K562 (cell line): ENCODE results near the gene TOR3A. TPM values are rescaled to one million over a fixed set of nuclear protein-coding genes. Genes with fewer than 3 reads are reported as not detected.

ENCODE experiments used
- SIX5 ChIP-seq, 2 experiments: IDR thresholded peaks; 2 replicates each; pipeline ENCODE4 v1.6.1; 2011; ENCODE audit warnings: low read length in 2 of 2, borderline replicate concordance in 1 of 2, low read depth in 1 of 2, mild to moderate bottlenecking in 1 of 2, moderate library complexity in 1 of 2; ENCODE audit not compliant: insufficient read depth in 1 of 2
- XRCC3 ChIP-seq: fragments of 450-650 bp; IDR thresholded peaks from 2 replicates; pipeline ENCODE4 v1.6.1; 2017; ENCODE audit warnings: mild to moderate bottlenecking, moderate library complexity
- polyA plus RNA-seq, 8 experiments: library from polyadenylated mRNA; depleted of rRNA in 4 of 8; stranded (reverse) in 5 of 8; unstranded in 3 of 8; fragments of >200 nt; fragmentation: Nextera tagmentation in 2 of 8; fragmentation: Illumina TruSeq in 1 of 8; extraction: Ambion mirVana in 2 of 8; extraction: Trizol in 1 of 8; gene quantifications; 2 replicates each; pipeline versions ENCODE4 v1.2.1 to v1.2.3, GENCODE V29; 2011 to 2014; ENCODE audit warnings: inconsistent platforms in 1 of 8, missing spikeins in 1 of 8
- total RNA-seq, 7 experiments: library from RNA; depleted of rRNA in 6 of 7; stranded (reverse); fragments of >200 nt in 6 of 7; fragmentation: Illumina TruSeq in 2 of 7; extraction: Trizol in 2 of 7; gene quantifications; 2 replicates each; pipeline versions ENCODE4 v1.2.1 to v1.2.3, GENCODE V29; 2011 to 2021; ENCODE audit warnings: low replicate concordance in 1 of 7
- TF ChIP-seq, protein P1 (sequence below), 3 experiments: fragments of 200-800 bp in 1 of 3; fragments of 250-450 bp in 1 of 3; fragments of 450-650 bp in 1 of 3; sonication (Bioruptor Pico) in 1 of 3; sonication (Bioruptor generic) in 1 of 3; formaldehyde crosslinking in 1 of 3; IDR thresholded peaks; 2 replicates each; pipeline versions ENCODE4 v1.6.1 to v1.8.0; 2016 to 2022; ENCODE audit warnings: mild to moderate bottlenecking in 2 of 3, missing genetic modification characterization in 2 of 3, missing compliant biosample characterization in 1 of 3, moderate library complexity in 1 of 3
- TF ChIP-seq, protein P2 (sequence below): sonication (generic); formaldehyde crosslinking; IDR thresholded peaks from 2 replicates; pipeline ENCODE4 v1.8.1; 2023; ENCODE audit warnings: missing genetic modification reagents, mild to moderate bottlenecking, borderline replicate concordance
- TF ChIP-seq, protein P3 (sequence below): sonication (generic); formaldehyde crosslinking; IDR thresholded peaks from 2 replicates; pipeline ENCODE4 v1.8.0; 2023; ENCODE audit warnings: missing genetic modification reagents, mild to moderate bottlenecking, borderline replicate concordance

The TOR3A gene
- total and polyA plus RNA-seq, 9 of the 15 experiments (the other 6 are each of a cell fraction or from before 2014, with no cell fraction given) = 7.9 to 94.5 (median 39.7) TPM

DNA sequence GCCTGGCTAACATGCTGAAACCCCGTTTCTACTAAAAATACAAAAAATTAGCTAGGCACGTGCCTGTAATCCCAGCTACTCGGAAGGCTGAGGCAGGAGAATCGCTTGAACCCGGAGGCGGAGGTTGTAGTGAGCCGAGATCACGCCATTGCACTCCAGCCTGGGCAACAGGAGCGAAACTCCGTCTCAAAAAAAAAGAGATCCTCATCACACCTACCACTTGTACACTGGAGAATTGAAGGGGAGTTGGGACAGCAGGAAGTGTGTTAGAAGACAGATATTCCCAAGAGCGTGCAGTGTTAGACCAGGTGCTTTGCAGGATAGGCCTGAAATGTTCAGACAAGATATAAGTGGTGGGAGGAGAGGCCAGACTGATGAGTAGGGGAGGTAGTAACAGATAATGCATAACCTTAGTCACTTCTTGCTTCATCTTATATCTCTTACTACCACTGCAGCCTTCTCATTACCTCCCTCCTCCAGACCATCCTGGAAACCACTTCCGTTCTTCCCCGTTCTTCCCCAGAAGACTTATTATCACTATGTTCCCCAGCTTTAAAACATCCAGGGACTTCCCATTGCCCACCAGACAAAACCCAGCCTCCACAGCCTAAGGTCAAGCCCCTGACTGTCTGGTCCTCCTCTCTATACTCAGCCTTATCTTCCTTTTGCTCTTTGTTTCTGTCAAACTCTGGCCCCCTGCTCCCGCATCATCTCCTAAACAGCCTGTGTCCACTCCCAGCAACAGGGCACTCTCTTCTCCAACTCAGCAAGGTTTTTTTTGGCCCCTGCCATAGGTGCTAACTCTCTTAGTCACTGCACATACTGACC is 34.8 kb upstream of the TOR3A start (continued):
- TF ChIP-seq, protein P1, sequence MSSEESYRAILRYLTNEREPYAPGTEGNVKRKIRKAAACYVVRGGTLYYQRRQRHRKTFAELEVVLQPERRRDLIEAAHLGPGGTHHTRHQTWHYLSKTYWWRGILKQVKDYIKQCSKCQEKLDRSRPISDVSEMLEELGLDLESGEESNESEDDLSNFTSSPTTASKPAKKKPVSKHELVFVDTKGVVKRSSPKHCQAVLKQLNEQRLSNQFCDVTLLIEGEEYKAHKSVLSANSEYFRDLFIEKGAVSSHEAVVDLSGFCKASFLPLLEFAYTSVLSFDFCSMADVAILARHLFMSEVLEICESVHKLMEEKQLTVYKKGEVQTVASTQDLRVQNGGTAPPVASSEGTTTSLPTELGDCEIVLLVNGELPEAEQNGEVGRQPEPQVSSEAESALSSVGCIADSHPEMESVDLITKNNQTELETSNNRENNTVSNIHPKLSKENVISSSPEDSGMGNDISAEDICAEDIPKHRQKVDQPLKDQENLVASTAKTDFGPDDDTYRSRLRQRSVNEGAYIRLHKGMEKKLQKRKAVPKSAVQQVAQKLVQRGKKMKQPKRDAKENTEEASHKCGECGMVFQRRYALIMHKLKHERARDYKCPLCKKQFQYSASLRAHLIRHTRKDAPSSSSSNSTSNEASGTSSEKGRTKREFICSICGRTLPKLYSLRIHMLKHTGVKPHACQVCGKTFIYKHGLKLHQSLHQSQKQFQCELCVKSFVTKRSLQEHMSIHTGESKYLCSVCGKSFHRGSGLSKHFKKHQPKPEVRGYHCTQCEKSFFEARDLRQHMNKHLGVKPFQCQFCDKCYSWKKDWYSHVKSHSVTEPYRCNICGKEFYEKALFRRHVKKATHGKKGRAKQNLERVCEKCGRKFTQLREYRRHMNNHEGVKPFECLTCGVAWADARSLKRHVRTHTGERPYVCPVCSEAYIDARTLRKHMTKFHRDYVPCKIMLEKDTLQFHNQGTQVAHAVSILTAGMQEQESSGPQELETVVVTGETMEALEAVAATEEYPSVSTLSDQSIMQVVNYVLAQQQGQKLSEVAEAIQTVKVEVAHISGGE (CRISPR knock-in tag; IDR thresholded peaks at IDR 0.05) = peak in 1 of 3 experiments; percentile 90; a peak in 2 of 6 replicates
- 0 out of 4 replicates have a peak, but pooled peaks of 1 of the 2 experiments have one; percentile 13 for TF ChIP-seq SIX5 (IDR thresholded peaks at IDR 0.05; ENCODE audit: borderline replicate concordance in 1 of 2, insufficient read depth in 1 of 2, low read depth in 1 of 2, low read length in 2 of 2)
- TF ChIP-seq, protein P2, sequence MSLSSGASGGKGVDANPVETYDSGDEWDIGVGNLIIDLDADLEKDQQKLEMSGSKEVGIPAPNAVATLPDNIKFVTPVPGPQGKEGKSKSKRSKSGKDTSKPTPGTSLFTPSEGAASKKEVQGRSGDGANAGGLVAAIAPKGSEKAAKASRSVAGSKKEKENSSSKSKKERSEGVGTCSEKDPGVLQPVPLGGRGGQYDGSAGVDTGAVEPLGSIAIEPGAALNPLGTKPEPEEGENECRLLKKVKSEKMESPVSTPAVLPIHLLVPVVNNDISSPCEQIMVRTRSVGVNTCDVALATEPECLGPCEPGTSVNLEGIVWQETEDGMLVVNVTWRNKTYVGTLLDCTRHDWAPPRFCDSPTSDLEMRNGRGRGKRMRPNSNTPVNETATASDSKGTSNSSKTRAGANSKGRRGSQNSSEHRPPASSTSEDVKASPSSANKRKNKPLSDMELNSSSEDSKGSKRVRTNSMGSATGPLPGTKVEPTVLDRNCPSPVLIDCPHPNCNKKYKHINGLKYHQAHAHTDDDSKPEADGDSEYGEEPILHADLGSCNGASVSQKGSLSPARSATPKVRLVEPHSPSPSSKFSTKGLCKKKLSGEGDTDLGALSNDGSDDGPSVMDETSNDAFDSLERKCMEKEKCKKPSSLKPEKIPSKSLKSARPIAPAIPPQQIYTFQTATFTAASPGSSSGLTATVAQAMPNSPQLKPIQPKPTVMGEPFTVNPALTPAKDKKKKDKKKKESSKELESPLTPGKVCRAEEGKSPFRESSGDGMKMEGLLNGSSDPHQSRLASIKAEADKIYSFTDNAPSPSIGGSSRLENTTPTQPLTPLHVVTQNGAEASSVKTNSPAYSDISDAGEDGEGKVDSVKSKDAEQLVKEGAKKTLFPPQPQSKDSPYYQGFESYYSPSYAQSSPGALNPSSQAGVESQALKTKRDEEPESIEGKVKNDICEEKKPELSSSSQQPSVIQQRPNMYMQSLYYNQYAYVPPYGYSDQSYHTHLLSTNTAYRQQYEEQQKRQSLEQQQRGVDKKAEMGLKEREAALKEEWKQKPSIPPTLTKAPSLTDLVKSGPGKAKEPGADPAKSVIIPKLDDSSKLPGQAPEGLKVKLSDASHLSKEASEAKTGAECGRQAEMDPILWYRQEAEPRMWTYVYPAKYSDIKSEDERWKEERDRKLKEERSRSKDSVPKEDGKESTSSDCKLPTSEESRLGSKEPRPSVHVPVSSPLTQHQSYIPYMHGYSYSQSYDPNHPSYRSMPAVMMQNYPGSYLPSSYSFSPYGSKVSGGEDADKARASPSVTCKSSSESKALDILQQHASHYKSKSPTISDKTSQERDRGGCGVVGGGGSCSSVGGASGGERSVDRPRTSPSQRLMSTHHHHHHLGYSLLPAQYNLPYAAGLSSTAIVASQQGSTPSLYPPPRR (CRISPR knock-in tag) = peak; percentile 99
- no peak for TF ChIP-seq XRCC3
- TF ChIP-seq, protein P3, sequence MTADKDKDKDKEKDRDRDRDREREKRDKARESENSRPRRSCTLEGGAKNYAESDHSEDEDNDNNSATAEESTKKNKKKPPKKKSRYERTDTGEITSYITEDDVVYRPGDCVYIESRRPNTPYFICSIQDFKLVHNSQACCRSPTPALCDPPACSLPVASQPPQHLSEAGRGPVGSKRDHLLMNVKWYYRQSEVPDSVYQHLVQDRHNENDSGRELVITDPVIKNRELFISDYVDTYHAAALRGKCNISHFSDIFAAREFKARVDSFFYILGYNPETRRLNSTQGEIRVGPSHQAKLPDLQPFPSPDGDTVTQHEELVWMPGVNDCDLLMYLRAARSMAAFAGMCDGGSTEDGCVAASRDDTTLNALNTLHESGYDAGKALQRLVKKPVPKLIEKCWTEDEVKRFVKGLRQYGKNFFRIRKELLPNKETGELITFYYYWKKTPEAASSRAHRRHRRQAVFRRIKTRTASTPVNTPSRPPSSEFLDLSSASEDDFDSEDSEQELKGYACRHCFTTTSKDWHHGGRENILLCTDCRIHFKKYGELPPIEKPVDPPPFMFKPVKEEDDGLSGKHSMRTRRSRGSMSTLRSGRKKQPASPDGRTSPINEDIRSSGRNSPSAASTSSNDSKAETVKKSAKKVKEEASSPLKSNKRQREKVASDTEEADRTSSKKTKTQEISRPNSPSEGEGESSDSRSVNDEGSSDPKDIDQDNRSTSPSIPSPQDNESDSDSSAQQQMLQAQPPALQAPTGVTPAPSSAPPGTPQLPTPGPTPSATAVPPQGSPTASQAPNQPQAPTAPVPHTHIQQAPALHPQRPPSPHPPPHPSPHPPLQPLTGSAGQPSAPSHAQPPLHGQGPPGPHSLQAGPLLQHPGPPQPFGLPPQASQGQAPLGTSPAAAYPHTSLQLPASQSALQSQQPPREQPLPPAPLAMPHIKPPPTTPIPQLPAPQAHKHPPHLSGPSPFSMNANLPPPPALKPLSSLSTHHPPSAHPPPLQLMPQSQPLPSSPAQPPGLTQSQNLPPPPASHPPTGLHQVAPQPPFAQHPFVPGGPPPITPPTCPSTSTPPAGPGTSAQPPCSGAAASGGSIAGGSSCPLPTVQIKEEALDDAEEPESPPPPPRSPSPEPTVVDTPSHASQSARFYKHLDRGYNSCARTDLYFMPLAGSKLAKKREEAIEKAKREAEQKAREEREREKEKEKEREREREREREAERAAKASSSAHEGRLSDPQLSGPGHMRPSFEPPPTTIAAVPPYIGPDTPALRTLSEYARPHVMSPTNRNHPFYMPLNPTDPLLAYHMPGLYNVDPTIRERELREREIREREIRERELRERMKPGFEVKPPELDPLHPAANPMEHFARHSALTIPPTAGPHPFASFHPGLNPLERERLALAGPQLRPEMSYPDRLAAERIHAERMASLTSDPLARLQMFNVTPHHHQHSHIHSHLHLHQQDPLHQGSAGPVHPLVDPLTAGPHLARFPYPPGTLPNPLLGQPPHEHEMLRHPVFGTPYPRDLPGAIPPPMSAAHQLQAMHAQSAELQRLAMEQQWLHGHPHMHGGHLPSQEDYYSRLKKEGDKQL (CRISPR knock-in tag) = peak; percentile 96
